HCT116 (cell line): ENCODE measurements around the gene ISCU. TPM values are rescaled to one million over a fixed set of nuclear protein-coding genes. Genes with fewer than 3 reads are reported as not detected.

ENCODE experiments used
- ATAC-seq: fragments of 200-7000 bp; cut with Tn5 transposase; 2 replicates; pipeline ENCODE4 v1.9.1; 2020; ENCODE audit warnings: mild to moderate bottlenecking, moderate library complexity
- BruUV-seq: library from RNA; stranded (reverse); fragments of 400-500 nt; replicated peaks from 2 replicates; lab custom pipeline; 2021; lab: Mats Ljungman, UMichigan
- CTCF ChIA-PET: fragments of 300-600 bp; sonication (Branson Sonifier 250); formaldehyde crosslinking; loops from one replicate; lab custom pipeline; 2021; ENCODE audit warnings: antibody characterized with exemption; lab: Charles Lee
- POLR2A ChIA-PET: fragments of 300-600, 350-600 bp; sonication (Branson Sonifier 250); formaldehyde crosslinking; loops from one replicate; lab custom pipeline; 2021; ENCODE audit warnings: antibody characterized with exemption; lab: Charles Lee
- RAD21 ChIA-PET, 2 experiments: fragments of 300-600 bp; sonication (Branson Sonifier 250); formaldehyde crosslinking; loops; one replicate each; lab custom pipeline; 2023; ENCODE audit warnings: low total read pairs in 2 of 2; ENCODE audit not compliant: uncharacterized antibody in 2 of 2, unreplicated experiment in 2 of 2, low non-redundant PET in 1 of 2; lab: Charles Lee
- DNase-seq: peaks from one replicate; pipeline ENCODE4 v3.0.0-alpha.2; 2010; ENCODE audit warnings: low read depth, low spot score
- H2AFZ ChIP-seq: fragments of 200-600 bp; shearing (Covaris generic), sonication (generic); 2 replicates; pipeline ENCODE4 v1.6.1; 2017; ENCODE audit warnings: low read depth, mixed run types, mixed read lengths, antibody characterized with exemption, low read length; ENCODE audit not compliant: poor library complexity, severe bottlenecking
- H3K27ac ChIP-seq: 2 replicates; pipeline ENCODE4 v1.5.1; 2012; ENCODE audit warnings: low read depth, low read length
- H3K27me3 ChIP-seq: fragments of 200-600 bp; sonication (generic); 2 replicates; pipeline ENCODE4 v1.6.1; 2016; ENCODE audit warnings: mixed run types, low read length, mixed read lengths; ENCODE audit not compliant: insufficient read depth
- H3K36me3 ChIP-seq, 2 experiments: fragments of 200-500 bp in 1 of 2; fragments of 200-600 bp in 1 of 2; sonication (Bioruptor generic) in 1 of 2; sonication (generic) in 1 of 2; 2 replicates each; pipeline versions ENCODE4 v1.5.1 to v1.6.1; 2014 to 2016; ENCODE audit warnings: low read length in 2 of 2, inconsistent platforms in 1 of 2, mixed read lengths in 1 of 2, mixed run types in 1 of 2; ENCODE audit not compliant: insufficient read depth in 2 of 2, control insufficient read depth in 1 of 2
- H3K4me1 ChIP-seq, 2 experiments: fragments of 200-600 bp in 1 of 2; sonication (generic) in 1 of 2; 2 replicates each; pipeline versions ENCODE4 v1.5.1 to v1.6.1; 2012 to 2017; ENCODE audit warnings: low read length in 2 of 2, inconsistent platforms in 1 of 2, mild to moderate bottlenecking in 1 of 2, mixed read lengths in 1 of 2, mixed run types in 1 of 2, moderate library complexity in 1 of 2; ENCODE audit not compliant: insufficient read depth in 2 of 2, control insufficient read depth in 1 of 2
- H3K4me2 ChIP-seq: fragments of 200-600 bp; sonication (generic); 2 replicates; pipeline ENCODE4 v1.6.1; 2017; ENCODE audit warnings: mixed run types, low read length, mixed read lengths
- H3K4me3 ChIP-seq, 2 experiments: fragments of 200-600 bp in 1 of 2; sonication (generic) in 1 of 2; replicated peaks in 1 of 2; 2 replicates each; pipeline ENCODE4 v1.5.1; 2011 to 2016; ENCODE audit warnings: low read length in 2 of 2, control low read depth in 1 of 2, low read depth in 1 of 2, mild to moderate bottlenecking in 1 of 2, mixed read lengths in 1 of 2, mixed run types in 1 of 2
- H3K79me2 ChIP-seq: fragments of 200-600 bp; sonication (generic); 2 replicates; pipeline ENCODE4 v1.6.1; 2017; ENCODE audit warnings: mild to moderate bottlenecking, mixed run types, low read length, moderate library complexity, mixed read lengths; ENCODE audit not compliant: insufficient read depth
- H3K9ac ChIP-seq: fragments of 200-600 bp; sonication (generic); 2 replicates; pipeline ENCODE4 v1.6.1; 2016; ENCODE audit warnings: low read length, mixed read lengths
- H3K9me2 ChIP-seq: fragments of 200-600 bp; sonication (generic), shearing (Covaris generic); 2 replicates; pipeline ENCODE4 v1.6.1; 2017; ENCODE audit warnings: mixed run types, mild to moderate bottlenecking, moderate library complexity; ENCODE audit not compliant: insufficient read depth
- H3K9me3 ChIP-seq, 2 experiments: fragments of 200-500 bp in 1 of 2; fragments of 200-600 bp in 1 of 2; sonication (Bioruptor generic) in 1 of 2; sonication (generic) in 1 of 2; 2 replicates each; pipeline ENCODE4 v1.6.1; 2014 to 2017; ENCODE audit warnings: low read length in 2 of 2, mixed read lengths in 2 of 2, inconsistent platforms in 1 of 2, low read depth in 1 of 2, mild to moderate bottlenecking in 1 of 2, mixed run types in 1 of 2, moderate library complexity in 1 of 2; ENCODE audit not compliant: control insufficient read depth in 1 of 2, insufficient read depth in 1 of 2
- H4K20me1 ChIP-seq: fragments of 200-600 bp; sonication (generic), shearing (Covaris generic); 2 replicates; pipeline ENCODE4 v1.6.1; 2017; ENCODE audit warnings: mixed run types, mild to moderate bottlenecking, moderate library complexity; ENCODE audit not compliant: insufficient read depth
- CTCF ChIP-seq, 3 experiments: fragments of 200-600 bp in 1 of 3; sonication (generic) in 1 of 3; IDR thresholded peaks in 2 of 3; conservative IDR thresholded peaks in 1 of 3; 2 replicates each; pipeline ENCODE4 v1.5.1; 2012 to 2017; ENCODE audit warnings: low read depth in 2 of 3, low read length in 2 of 3, antibody characterized with exemption in 1 of 3, borderline replicate concordance in 1 of 3, control low read depth in 1 of 3, mild to moderate bottlenecking in 1 of 3, mixed read lengths in 1 of 3, mixed run types in 1 of 3, moderate library complexity in 1 of 3; ENCODE audit not compliant: insufficient read depth in 1 of 3
- EZH2 ChIP-seq: fragments of 200-600 bp; sonication (generic); IDR thresholded peaks from 2 replicates; pipeline ENCODE4 v1.6.1; 2017; ENCODE audit warnings: antibody characterized with exemption, mixed run types
- MAX ChIP-seq: IDR thresholded peaks from 2 replicates; pipeline ENCODE4 v1.6.1; 2012
- POLR2A ChIP-seq: IDR thresholded peaks from 2 replicates; pipeline ENCODE4 v1.7.0; 2011; ENCODE audit warnings: borderline replicate concordance; ENCODE audit not compliant: insufficient read depth, insufficient read length; ENCODE audit errors: extremely low read depth
- intact Hi-C: fragments of 100-400 bp; cut with micrococcal nuclease; formaldehyde crosslinking; loops from 2 replicates; pipeline ENCODE4 v1.10.0; 2022
- total RNA-seq: library from RNA; stranded (reverse); gene quantifications from one replicate; pipeline ENCODE4 v1.2.1, GENCODE V29; 2021; ENCODE audit not compliant: unreplicated experiment

Gene ISCU
- total RNA-seq, 1 experiment from 2014 or later = 89.6 TPM

- BruUV-seq = no TSS peak
- H4K20me1 ChIP-seq = no peaks in the 10 kb centered on the region
- peaks cover 30 to 49% of the 10 kb centered on the region in 2 experiments for H3K4me1 ChIP-seq
- H3K9me3 ChIP-seq = no peaks in the 10 kb centered on the region
- ATAC-seq (peak; percentile 8), DNase-seq (peak; percentile 18)
- H3K79me2 ChIP-seq = peaks cover 64% of the 10 kb centered on the region
- no peaks in the 10 kb centered on the region for H3K27me3 ChIP-seq
- no peaks in the 10 kb centered on the region for H3K9me2 ChIP-seq
- ChIA-PET POLR2A (interaction anchor here (0.8 to 0.9 kb wide), 2 partner anchors 11 to 56 kb away, joined by 3 to 13 read pairs; no protein-coding TSS in a partner anchor), CTCF (interaction anchor here (0.8 to 1.0 kb wide), 4 partner anchors 55 to 824 kb away, joined by 3 to 13 read pairs (median 3); no protein-coding TSS in a partner anchor), RAD21 (no interaction called here)
- H3K36me3 ChIP-seq = peaks cover 13 to 28% of the 10 kb centered on the region in 2 experiments; a peak in 3 of 4 replicates
- intact Hi-C loops = loop anchor here (2.0 to 10.0 kb wide), 5 partner anchors 171 to 825 kb away; partner anchors contain the start of genes ALKBH2 and SSH1
- peak overlapping the region; percentile 75 to 85 for H3K4me3 ChIP-seq
- H3K9ac ChIP-seq = peak overlapping the region; percentile 97
- H3K4me2 ChIP-seq = peak overlapping the region; percentile 93
- H2AFZ ChIP-seq = no peak overlapping the region
- peak; percentile 40 for TF ChIP-seq POLR2A
- no peak for TF ChIP-seq MAX
- no peak for TF ChIP-seq EZH2
- TF ChIP-seq CTCF (IDR thresholded peaks at IDR 0.05 in 2 of 3, conservative IDR thresholded peaks at IDR 0.05 in 1 of 3; ENCODE audit: borderline replicate concordance in 1 of 3, insufficient read depth in 1 of 3, low read depth in 2 of 3, low read length in 2 of 3) = no peak
- H3K27ac ChIP-seq = peak overlapping the region; percentile 76
Observed at GRCh38 chr12:108561852-108562347, 496 bp upstream of the ISCU start.
